ENCODE results near the gene GDF2. TPM values are rescaled to one million over a fixed set of nuclear protein-coding genes. Genes with fewer than 3 reads are reported as not detected.

GDF2 gene
- total RNA-seq, 4 donors from 2014 or later: not detected

GRCh38 chr10:47364911-47365310, 42.7 kb downstream of the GDF2 start:
- TF ChIP-seq, protein P1, sequence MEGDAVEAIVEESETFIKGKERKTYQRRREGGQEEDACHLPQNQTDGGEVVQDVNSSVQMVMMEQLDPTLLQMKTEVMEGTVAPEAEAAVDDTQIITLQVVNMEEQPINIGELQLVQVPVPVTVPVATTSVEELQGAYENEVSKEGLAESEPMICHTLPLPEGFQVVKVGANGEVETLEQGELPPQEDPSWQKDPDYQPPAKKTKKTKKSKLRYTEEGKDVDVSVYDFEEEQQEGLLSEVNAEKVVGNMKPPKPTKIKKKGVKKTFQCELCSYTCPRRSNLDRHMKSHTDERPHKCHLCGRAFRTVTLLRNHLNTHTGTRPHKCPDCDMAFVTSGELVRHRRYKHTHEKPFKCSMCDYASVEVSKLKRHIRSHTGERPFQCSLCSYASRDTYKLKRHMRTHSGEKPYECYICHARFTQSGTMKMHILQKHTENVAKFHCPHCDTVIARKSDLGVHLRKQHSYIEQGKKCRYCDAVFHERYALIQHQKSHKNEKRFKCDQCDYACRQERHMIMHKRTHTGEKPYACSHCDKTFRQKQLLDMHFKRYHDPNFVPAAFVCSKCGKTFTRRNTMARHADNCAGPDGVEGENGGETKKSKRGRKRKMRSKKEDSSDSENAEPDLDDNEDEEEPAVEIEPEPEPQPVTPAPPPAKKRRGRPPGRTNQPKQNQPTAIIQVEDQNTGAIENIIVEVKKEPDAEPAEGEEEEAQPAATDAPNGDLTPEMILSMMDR (IDR thresholded peaks at IDR 0.05 in 4 of 5, conservative IDR thresholded peaks at IDR 0.05 in 1 of 5): no peak
- TF ChIP-seq POLR2A (IDR thresholded peaks at IDR 0.05): no peak
- no peak overlapping the region for H3K4me3 ChIP-seq
- in situ Hi-C loops (cut with MboI; ENCODE audit: low sequenced_read_pairs in 4 of 4): no loop called here
- intact Hi-C loops (cut with DNase I; ENCODE audit: low total_unique reads): no loop called here
- no peak for ATAC-seq
- peaks cover 11 to 23% of the 10 kb centered on the region in 2 donors for H3K4me1 ChIP-seq
- H3K27ac ChIP-seq: peak overlapping the region in 3 of 4 donors; percentile 31 to 48 (median 46)
- no peak for DNase-seq
- no peaks in the 10 kb centered on the region for H3K27me3 ChIP-seq
- H3K36me3 ChIP-seq: no peaks in the 10 kb centered on the region
- H3K9me3 ChIP-seq: no peaks in the 10 kb centered on the region

DNA sequence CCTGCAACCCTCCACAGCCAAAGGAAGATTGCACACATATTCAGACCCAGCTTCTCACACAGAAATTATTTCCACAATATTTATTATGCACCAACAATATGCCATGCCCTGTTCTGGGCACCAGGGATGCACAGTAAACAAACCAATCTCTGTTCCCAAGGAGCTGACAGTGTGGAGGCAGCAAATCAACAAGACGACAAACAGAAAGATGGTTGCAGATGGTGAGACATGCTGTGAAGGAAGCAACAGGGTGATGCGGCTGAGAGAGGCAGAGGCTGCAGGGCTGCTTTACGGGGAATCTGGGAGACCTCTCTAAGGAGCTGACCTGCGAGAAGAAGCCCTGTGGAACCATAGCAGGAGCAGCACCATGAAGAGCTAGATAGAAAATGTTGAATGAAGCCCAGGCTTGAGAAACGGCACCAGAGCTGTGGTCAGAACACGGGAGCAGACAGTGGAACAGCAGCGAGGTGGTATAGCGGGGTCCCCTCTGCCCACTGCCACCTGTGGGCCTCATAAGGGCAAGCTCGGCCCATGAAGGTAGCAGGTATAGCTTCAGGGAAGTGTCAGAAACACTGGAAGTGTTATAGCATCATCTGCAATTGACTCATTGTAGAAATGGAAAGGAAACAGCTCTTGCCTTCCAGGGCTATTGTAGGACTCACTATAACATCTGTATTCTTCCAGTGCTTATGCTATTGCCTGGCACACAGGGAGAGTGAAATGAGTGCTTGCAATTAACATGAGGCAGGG, 43.4 kb downstream of the GDF2 start:
- intact Hi-C loops (cut with DNase I; ENCODE audit: low total_unique reads): no loop called here
- no peaks in the 10 kb centered on the region for H3K27me3 ChIP-seq
- H3K9me3 ChIP-seq: no peaks in the 10 kb centered on the region
- H3K27ac ChIP-seq: no peak overlapping the region
- H3K4me3 ChIP-seq: no peak overlapping the region
- in situ Hi-C loops (cut with MboI; ENCODE audit: low sequenced_read_pairs in 4 of 4): no loop called here
- TF ChIP-seq POLR2A (IDR thresholded peaks at IDR 0.05): no peak
- TF ChIP-seq, protein P1 (IDR thresholded peaks at IDR 0.05 in 4 of 5, conservative IDR thresholded peaks at IDR 0.05 in 1 of 5): no peak
- no peaks in the 10 kb centered on the region for H3K36me3 ChIP-seq
- H3K4me1 ChIP-seq: peaks cover 11 to 20% of the 10 kb centered on the region in 2 donors
- DNase-seq (no peak), ATAC-seq (no peak)

DNA sequence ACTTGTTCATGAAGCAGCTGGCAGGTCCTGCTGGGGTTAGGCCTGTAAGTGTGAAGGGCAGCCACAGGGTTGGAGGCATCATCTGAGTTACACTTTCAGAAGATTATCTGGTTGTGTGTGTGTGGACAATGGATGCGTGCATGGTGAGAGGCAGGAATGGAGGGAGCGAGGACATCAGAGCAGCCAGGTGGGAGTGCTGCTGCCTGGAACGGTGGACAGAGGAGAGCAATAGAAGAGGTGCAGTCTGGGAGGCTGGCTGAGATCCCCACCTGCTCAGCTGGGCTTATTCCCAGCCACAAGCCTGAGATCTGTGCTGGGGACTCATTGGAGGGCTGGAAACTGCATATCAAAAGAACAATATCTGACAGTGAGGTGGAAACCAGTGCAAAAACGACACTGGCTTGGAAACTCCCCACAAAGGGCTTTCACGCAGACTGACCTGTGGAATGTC, 44.0 kb downstream of the GDF2 start:
- intact Hi-C loops (cut with DNase I; ENCODE audit: low total_unique reads): no loop called here
- in situ Hi-C loops (cut with MboI; ENCODE audit: low sequenced_read_pairs in 4 of 4): no loop called here
- no peak for ATAC-seq

DNA sequence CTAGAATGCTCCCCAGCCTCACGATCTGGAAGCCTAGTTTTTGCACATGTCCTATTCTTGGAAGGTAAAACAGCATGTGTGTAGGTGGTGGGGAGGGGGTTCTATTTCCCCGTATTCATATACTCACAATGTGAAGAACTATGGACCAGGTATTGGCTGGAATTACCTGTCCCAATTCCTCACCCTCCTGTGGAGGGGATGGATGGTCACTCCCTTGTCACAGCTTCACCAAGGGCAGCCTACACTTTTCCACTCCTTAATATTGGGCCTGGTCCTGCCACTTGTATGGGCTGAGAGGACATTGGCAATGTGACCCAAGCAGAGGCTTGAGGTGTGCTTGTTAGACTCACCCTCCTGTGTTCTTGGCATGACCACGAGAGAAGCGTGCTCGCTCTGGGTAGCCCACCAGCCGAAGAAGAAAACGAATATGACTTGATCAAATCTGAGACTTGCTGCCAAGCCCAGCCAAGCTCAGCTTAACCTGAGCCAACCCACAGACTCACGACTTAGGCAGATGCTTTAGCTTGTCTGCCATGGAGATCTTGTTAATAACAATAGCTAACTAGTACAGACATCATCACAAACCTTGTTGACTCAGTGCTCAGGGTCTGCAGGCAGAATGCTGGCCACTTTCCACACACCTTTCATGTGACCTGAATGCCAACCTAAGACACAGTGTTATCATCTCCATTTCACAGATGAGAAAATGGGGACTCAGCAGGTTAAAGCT, 44.6 kb downstream of the GDF2 start:
- peaks cover 11 to 12% of the 10 kb centered on the region in 2 donors for H3K4me1 ChIP-seq
- no peak overlapping the region for H3K27ac ChIP-seq
- no peaks in the 10 kb centered on the region for H3K9me3 ChIP-seq
- in situ Hi-C loops (cut with MboI; ENCODE audit: low sequenced_read_pairs in 4 of 4) (no loop called here), intact Hi-C loops (cut with DNase I; ENCODE audit: low total_unique reads) (no loop called here)
- ATAC-seq (no peak), DNase-seq (no peak)
- TF ChIP-seq, protein P1 (IDR thresholded peaks at IDR 0.05 in 4 of 5, conservative IDR thresholded peaks at IDR 0.05 in 1 of 5): no peak
- no peak for TF ChIP-seq POLR2A (IDR thresholded peaks at IDR 0.05)
- H3K4me3 ChIP-seq: no peak overlapping the region
- H3K36me3 ChIP-seq: no peaks in the 10 kb centered on the region
- no peaks in the 10 kb centered on the region for H3K27me3 ChIP-seq

More for the DNA sequence above, 44.0 kb downstream of the GDF2 start:
- Histone ChIP-seq H3K36me3 (no peaks in the 10 kb centered on the region), H3K27me3 (no peaks in the 10 kb centered on the region), H3K4me3 (no peak overlapping the region), H3K4me1 (peaks cover 11 to 15% of the 10 kb centered on the region in 2 donors), H3K27ac (no peak overlapping the region), H3K9me3 (no peaks in the 10 kb centered on the region)
- no peak for DNase-seq
- TF ChIP-seq POLR2A (IDR thresholded peaks at IDR 0.05): no peak
- TF ChIP-seq, protein P1 (IDR thresholded peaks at IDR 0.05 in 4 of 5, conservative IDR thresholded peaks at IDR 0.05 in 1 of 5): no peak
